ENCODE data around the gene MET. TPM values are rescaled to one million over a fixed set of nuclear protein-coding genes. Genes with fewer than 3 reads are reported as not detected.

Gene MET
- total and polyA plus RNA-seq, 2 of the 13 experiments (the other 11 are each of a cell fraction or from before 2014, with no cell fraction given) = 21.8 to 31.5 TPM

- TF ChIP-seq, protein P1, sequence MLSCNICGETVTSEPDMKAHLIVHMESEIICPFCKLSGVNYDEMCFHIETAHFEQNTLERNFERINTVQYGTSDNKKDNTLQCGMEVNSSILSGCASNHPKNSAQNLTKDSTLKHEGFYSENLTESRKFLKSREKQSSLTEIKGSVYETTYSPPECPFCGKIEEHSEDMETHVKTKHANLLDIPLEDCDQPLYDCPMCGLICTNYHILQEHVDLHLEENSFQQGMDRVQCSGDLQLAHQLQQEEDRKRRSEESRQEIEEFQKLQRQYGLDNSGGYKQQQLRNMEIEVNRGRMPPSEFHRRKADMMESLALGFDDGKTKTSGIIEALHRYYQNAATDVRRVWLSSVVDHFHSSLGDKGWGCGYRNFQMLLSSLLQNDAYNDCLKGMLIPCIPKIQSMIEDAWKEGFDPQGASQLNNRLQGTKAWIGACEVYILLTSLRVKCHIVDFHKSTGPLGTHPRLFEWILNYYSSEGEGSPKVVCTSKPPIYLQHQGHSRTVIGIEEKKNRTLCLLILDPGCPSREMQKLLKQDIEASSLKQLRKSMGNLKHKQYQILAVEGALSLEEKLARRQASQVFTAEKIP (CRISPR knock-in tag; IDR thresholded peaks at IDR 0.05; ENCODE audit: borderline replicate concordance) = no peak
- TF ChIP-seq ZNF337 (CRISPR knock-in tag; IDR thresholded peaks at IDR 0.05; ENCODE audit: borderline replicate concordance, low read depth) (no peak), NRL (CRISPR knock-in tag; IDR thresholded peaks at IDR 0.05; ENCODE audit: borderline replicate concordance) (no peak), TAF15 (IDR thresholded peaks at IDR 0.05; ENCODE audit: low read depth, low read length, poor library complexity, severe bottlenecking) (no peak), ZNF441 (CRISPR knock-in tag; IDR thresholded peaks at IDR 0.05; ENCODE audit: borderline replicate concordance) (no peak), RXRA (CRISPR knock-in tag; IDR thresholded peaks at IDR 0.05) (no peak; the same call in 1 of the 2 replicates), DMAP1 (CRISPR knock-in tag; IDR thresholded peaks at IDR 0.05) (peak; percentile 47; the same call in 1 of the 2 replicates), TBL1XR1 (IDR thresholded peaks at IDR 0.05; ENCODE audit: borderline replicate concordance, low read length, partially characterized antibody) (no peak), ZNF432 (CRISPR knock-in tag; IDR thresholded peaks at IDR 0.05; ENCODE audit: borderline replicate concordance) (no peak), PPARG (CRISPR knock-in tag; conservative IDR thresholded peaks at IDR 0.05) (peak; percentile 84), SNRNP70 (IDR thresholded peaks at IDR 0.05; ENCODE audit: low read depth, low read length) (no peak), ZNF431 (CRISPR knock-in tag; IDR thresholded peaks at IDR 0.05; ENCODE audit: borderline replicate concordance, low read depth) (no peak), SIN3A (IDR thresholded peaks at IDR 0.05; ENCODE audit: borderline replicate concordance, low read depth, low read length) (0 out of 2 replicates have a peak, but pooled peaks have one; percentile 38), CREB3 (CRISPR knock-in tag; IDR thresholded peaks at IDR 0.05) (no peak), BRCA1 (CRISPR knock-in tag; IDR thresholded peaks at IDR 0.05) (no peak), ZNF703 (CRISPR knock-in tag; IDR thresholded peaks at IDR 0.05; ENCODE audit: borderline replicate concordance) (no peak), KLF13 (CRISPR knock-in tag; IDR thresholded peaks at IDR 0.05) (no peak), ZNF33B (CRISPR knock-in tag; IDR thresholded peaks at IDR 0.05) (no peak), ONECUT2 (CRISPR knock-in tag; IDR thresholded peaks at IDR 0.05) (no peak; the same call in none of the 2 replicates), AKAP8 (CRISPR knock-in tag; IDR thresholded peaks at IDR 0.05) (no peak), IRX3 (CRISPR knock-in tag; IDR thresholded peaks at IDR 0.05; ENCODE audit: borderline replicate concordance, low read depth) (no peak), ZNF547 (CRISPR knock-in tag; IDR thresholded peaks at IDR 0.05) (no peak)
- TF ChIP-seq, protein P2, sequence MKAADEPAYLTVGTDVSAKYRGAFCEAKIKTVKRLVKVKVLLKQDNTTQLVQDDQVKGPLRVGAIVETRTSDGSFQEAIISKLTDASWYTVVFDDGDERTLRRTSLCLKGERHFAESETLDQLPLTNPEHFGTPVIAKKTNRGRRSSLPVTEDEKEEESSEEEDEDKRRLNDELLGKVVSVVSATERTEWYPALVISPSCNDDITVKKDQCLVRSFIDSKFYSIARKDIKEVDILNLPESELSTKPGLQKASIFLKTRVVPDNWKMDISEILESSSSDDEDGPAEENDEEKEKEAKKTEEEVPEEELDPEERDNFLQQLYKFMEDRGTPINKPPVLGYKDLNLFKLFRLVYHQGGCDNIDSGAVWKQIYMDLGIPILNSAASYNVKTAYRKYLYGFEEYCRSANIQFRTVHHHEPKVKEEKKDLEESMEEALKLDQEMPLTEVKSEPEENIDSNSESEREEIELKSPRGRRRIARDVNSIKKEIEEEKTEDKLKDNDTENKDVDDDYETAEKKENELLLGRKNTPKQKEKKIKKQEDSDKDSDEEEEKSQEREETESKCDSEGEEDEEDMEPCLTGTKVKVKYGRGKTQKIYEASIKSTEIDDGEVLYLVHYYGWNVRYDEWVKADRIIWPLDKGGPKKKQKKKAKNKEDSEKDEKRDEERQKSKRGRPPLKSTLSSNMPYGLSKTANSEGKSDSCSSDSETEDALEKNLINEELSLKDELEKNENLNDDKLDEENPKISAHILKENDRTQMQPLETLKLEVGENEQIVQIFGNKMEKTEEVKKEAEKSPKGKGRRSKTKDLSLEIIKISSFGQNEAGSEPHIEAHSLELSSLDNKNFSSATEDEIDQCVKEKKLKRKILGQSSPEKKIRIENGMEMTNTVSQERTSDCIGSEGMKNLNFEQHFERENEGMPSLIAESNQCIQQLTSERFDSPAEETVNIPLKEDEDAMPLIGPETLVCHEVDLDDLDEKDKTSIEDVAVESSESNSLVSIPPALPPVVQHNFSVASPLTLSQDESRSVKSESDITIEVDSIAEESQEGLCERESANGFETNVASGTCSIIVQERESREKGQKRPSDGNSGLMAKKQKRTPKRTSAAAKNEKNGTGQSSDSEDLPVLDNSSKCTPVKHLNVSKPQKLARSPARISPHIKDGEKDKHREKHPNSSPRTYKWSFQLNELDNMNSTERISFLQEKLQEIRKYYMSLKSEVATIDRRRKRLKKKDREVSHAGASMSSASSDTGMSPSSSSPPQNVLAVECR (CRISPR knock-in tag; IDR thresholded peaks at IDR 0.05; ENCODE audit: borderline replicate concordance) = peak; percentile 46; the same call in 1 of the 2 replicates
Measured at GRCh38 chr7:116810267-116811116, 138.5 kb downstream of the MET start (continued).

All from HepG2 (cell line).